Activated B cell treated with CpG ODN at 0.5 μM for 24 hours (primary cell): ENCODE data around the gene YAP1. TPM values are rescaled to one million over a fixed set of nuclear protein-coding genes. Genes with fewer than 3 reads are reported as not detected.

Experiments
- ATAC-seq: fragments of 200-7000 bp; cut with Tn5 transposase; one replicate; pipeline ENCODE4 v1.10.0; 2021; ENCODE audit warnings: low read depth, mild to moderate bottlenecking, moderate library complexity
- CTCF ChIA-PET: fragments of 350-600 bp; sonication (Branson Sonifier 250); formaldehyde crosslinking; loops from one replicate; lab custom pipeline; 2021; ENCODE audit warnings: antibody characterized with exemption; lab: Charles Lee
- POLR2A ChIA-PET: fragments of 350-600 bp; sonication (Branson Sonifier 250); formaldehyde crosslinking; loops from one replicate; lab custom pipeline; 2021; ENCODE audit warnings: antibody characterized with exemption; lab: Charles Lee
- DNase-seq: peaks from one replicate; pipeline ENCODE4 v3.0.0; 2022
- H3K27ac Mint-ChIP-seq: one replicate; pipeline ENCODE4 v1.8.0; 2020; ENCODE audit warnings: mixed read lengths
- H3K27me3 Mint-ChIP-seq: one replicate; pipeline ENCODE4 v1.8.0; 2021; ENCODE audit warnings: mixed read lengths
- H3K36me3 Mint-ChIP-seq: one replicate; pipeline ENCODE4 v1.8.0; 2021; ENCODE audit warnings: low read depth, mixed read lengths
- H3K4me1 Mint-ChIP-seq: one replicate; pipeline ENCODE4 v1.8.0; 2021; ENCODE audit warnings: mixed read lengths
- H3K4me3 Mint-ChIP-seq: one replicate; pipeline ENCODE4 v1.8.0; 2020; ENCODE audit warnings: mild to moderate bottlenecking, mixed read lengths
- H3K9me3 Mint-ChIP-seq: one replicate; pipeline ENCODE4 v1.8.0; 2020; ENCODE audit warnings: mixed read lengths
- CTCF ChIP-seq: fragments of 200-600 bp; IDR thresholded peaks from one replicate; pipeline ENCODE4 v1.8.0; 2022; ENCODE audit warnings: antibody characterized with exemption, mild to moderate bottlenecking
- intact Hi-C: fragments of 100-400 bp; cut with micrococcal nuclease; formaldehyde crosslinking; loops from one replicate; pipeline ENCODE4 v1.15.1; 2024
- total RNA-seq: library from RNA; stranded (reverse); gene quantifications from 2 replicates; pipeline ENCODE4 v1.2.3, GENCODE V29; 2022

YAP1 gene
- total RNA-seq, 1 donor from 2014 or later, result not detected

- intact Hi-C loops, result no loop called here
- TF ChIP-seq CTCF, result no peak
- H3K27me3 Mint-ChIP-seq, result no peaks in the 10 kb centered on the region
- no peak overlapping the region for H3K4me3 Mint-ChIP-seq
- H3K27ac Mint-ChIP-seq, result no peak overlapping the region
- ATAC-seq, result no peak
- ChIA-PET CTCF (no interaction called here), POLR2A (no interaction called here)
- no peak for DNase-seq
- H3K9me3 Mint-ChIP-seq, result no peaks in the 10 kb centered on the region
- H3K36me3 Mint-ChIP-seq, result no peaks in the 10 kb centered on the region
- no peaks in the 10 kb centered on the region for H3K4me1 Mint-ChIP-seq
These were observed 13.1 kb upstream of the YAP1 start for GRCh38 chr11:102097186-102097585.

- Mint-ChIP-seq H3K27ac (no peak overlapping the region), H3K36me3 (no peaks in the 10 kb centered on the region), H3K4me1 (no peaks in the 10 kb centered on the region), H3K4me3 (no peak overlapping the region), H3K27me3 (peaks cover 6% of the 10 kb centered on the region), H3K9me3 (no peaks in the 10 kb centered on the region)
- intact Hi-C loops, result no loop called here
- DNase-seq, result no peak
- CTCF ChIA-PET, result no interaction called here
- POLR2A ChIA-PET, result no interaction called here
- ATAC-seq, result no peak
- TF ChIP-seq CTCF, result no peak
These were observed 10.5 kb upstream of the YAP1 start for GRCh38 chr11:102099755-102100154.

GRCh38 chr11:102108734-102109440, 1.4 kb upstream of the YAP1 start:
- POLR2A ChIA-PET, result no interaction called here
- ATAC-seq (no peak), DNase-seq (no peak)
- Mint-ChIP-seq H3K36me3 (peaks cover 2% of the 10 kb centered on the region), H3K27ac (no peak overlapping the region), H3K27me3 (peaks cover 35% of the 10 kb centered on the region), H3K4me1 (peaks cover 12% of the 10 kb centered on the region), H3K9me3 (no peaks in the 10 kb centered on the region), H3K4me3 (no peak overlapping the region)
- CTCF ChIA-PET, result no interaction called here
- TF ChIP-seq CTCF, result no peak
- intact Hi-C loops, result no loop called here

GRCh38 chr11:102110761-102111010, 439 bp downstream of the YAP1 start:
- DNase-seq, result peak; percentile 40

More at GRCh38 chr11:102110761-102111010, 439 bp downstream of the YAP1 start:
- Mint-ChIP-seq H3K27me3 (peaks cover 42% of the 10 kb centered on the region), H3K4me3 (no peak overlapping the region), H3K36me3 (peaks cover 2% of the 10 kb centered on the region), H3K27ac (no peak overlapping the region), H3K9me3 (no peaks in the 10 kb centered on the region), H3K4me1 (peaks cover 12% of the 10 kb centered on the region)
- ChIA-PET CTCF (no interaction called here), POLR2A (no interaction called here)
- TF ChIP-seq CTCF, result no peak
- peak; percentile 29 for ATAC-seq
- intact Hi-C loops, result loop anchor here (10.0 kb wide), 1 partner anchor 154 kb away; no protein-coding TSS in a partner anchor
